ENCODE results near the gene BDH1. TPM values are rescaled to one million over a fixed set of nuclear protein-coding genes. Genes with fewer than 3 reads are reported as not detected.

The BDH1 gene
- total and polyA plus RNA-seq, 2 of the 8 experiments (the other 6 are each of a cell fraction or from before 2014, with no cell fraction given), result 27.2 to 28.1 TPM

DNA sequence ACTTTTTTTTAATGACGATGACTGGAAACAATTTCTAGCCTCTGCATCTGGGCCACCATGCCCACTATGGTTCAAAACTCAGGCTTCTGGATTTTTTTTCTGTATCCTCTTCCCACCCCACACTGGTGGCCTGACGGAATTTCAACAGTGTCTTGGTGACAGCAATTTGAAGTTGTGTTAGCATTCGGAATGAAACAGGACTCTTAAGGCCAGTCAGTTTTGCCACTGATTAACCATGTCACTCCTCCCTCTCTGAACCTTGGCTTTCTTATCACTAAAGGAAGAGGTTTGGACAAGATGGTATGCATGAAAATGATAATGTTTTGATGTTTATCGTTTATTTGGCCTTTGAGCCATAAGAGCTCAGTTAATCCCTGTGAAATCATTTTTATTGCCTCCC is 41.6 kb upstream of the BDH1 start (continued):
- TF ChIP-seq, protein P1, sequence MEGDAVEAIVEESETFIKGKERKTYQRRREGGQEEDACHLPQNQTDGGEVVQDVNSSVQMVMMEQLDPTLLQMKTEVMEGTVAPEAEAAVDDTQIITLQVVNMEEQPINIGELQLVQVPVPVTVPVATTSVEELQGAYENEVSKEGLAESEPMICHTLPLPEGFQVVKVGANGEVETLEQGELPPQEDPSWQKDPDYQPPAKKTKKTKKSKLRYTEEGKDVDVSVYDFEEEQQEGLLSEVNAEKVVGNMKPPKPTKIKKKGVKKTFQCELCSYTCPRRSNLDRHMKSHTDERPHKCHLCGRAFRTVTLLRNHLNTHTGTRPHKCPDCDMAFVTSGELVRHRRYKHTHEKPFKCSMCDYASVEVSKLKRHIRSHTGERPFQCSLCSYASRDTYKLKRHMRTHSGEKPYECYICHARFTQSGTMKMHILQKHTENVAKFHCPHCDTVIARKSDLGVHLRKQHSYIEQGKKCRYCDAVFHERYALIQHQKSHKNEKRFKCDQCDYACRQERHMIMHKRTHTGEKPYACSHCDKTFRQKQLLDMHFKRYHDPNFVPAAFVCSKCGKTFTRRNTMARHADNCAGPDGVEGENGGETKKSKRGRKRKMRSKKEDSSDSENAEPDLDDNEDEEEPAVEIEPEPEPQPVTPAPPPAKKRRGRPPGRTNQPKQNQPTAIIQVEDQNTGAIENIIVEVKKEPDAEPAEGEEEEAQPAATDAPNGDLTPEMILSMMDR (IDR thresholded peaks at IDR 0.05; ENCODE audit: control extremely low read depth in 1 of 3, insufficient read depth in 1 of 3, low read depth in 1 of 3, low read length in 3 of 3), result no peak
- TF ChIP-seq RAD21 (IDR thresholded peaks at IDR 0.05 in 1 of 2, conservative IDR thresholded peaks at IDR 0.05 in 1 of 2; ENCODE audit: low read depth in 2 of 2, low read length in 2 of 2) (no peak), BRCA1 (IDR thresholded peaks at IDR 0.05; ENCODE audit: low read depth, low read length) (no peak), MAFK (IDR thresholded peaks at IDR 0.05; ENCODE audit: low read depth, low read length) (no peak)
